Erythroblast (primary cell): ENCODE data around the gene CEMIP.

ENCODE experiments used
- DNase-seq, 2 experiments: peaks; one replicate each; lab custom pipeline; 2025; lab: John Stamatoyannopoulos, UW
- GATA1 ChIP-seq: IDR thresholded peaks from 2 replicates; pipeline ENCODE4 v1.6.1; 2011; ENCODE audit warnings: low read depth, mild to moderate bottlenecking, control low read depth, low read length, moderate library complexity
- POLR2A ChIP-seq: IDR thresholded peaks from 2 replicates; pipeline ENCODE4 v1.6.1; 2011; ENCODE audit warnings: mild to moderate bottlenecking, low read length

The CEMIP gene

DNA sequence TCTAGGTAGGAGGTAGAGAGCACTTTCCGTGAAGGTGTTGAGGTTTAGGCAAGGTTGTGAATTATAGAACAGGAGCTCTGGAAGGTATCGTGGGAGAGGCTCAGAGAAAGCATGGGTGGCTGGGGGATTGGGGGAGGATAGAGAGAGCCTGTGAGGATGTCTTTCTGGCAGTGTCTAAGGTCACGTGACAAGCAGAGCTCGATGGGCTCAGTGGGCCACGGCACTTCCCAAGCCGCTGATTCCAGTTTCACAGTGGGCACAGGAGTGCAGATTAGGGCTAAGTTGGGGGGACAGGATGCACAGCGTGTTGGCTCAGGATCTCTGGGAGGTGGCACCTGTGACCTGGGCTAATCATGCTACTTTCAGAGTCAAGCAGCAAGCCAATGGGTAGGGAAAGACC is 52.0 kb downstream of the CEMIP start:
- DNase-seq: no peak
- TF ChIP-seq POLR2A (no peak), GATA1 (no peak)

DNA sequence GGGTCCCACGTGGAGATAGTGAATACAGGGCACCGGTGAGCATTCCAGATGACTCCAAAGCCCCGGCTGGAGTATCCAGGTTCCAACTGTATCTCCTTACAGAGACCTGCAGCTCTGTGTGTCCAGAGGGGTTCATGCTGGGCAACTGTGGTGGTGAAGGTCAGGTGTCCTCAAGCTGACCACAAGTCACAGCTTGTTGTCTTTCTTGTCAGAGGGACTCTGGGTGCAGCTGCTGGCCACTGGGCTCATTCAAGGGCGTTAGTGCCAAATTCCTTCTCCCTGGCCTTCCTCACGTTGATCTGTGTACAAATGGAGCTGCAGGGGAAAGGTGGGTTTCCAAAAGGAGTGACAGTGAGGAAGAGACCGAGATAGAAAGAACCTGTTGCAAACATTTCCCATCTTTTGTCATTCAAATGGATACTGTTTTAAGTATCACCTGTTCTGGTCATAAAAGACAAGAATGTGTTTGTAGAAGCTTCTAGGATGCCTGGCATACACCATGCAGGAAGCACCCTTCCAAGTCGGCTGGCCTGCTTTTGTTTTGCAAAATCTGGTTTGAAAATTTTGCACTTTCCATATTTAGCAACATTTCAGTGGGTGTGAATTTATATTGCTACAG is 52.5 kb downstream of the CEMIP start:
- no peak for DNase-seq
- TF ChIP-seq GATA1 (no peak), POLR2A (no peak)

DNA sequence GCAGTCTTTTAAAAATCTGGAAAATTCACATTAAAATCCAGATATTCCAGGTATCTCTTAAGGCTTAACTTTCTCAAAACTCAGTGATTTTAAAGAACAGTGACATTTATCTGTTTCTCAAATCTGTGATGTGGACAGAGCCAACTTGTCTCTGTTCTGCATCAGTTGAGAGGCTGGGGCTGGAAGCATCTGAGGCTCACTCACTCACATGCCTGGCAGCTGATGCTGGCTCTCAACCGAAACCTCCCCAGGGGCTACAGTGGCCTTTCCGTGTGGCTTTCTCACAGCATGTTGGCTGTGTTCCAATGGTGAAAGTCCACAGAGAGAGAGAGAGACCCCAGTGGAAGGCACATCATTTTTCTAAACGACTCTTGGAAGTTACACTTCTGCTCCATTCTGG is 53.5 kb downstream of the CEMIP start:
- no peak for DNase-seq
- TF ChIP-seq POLR2A (no peak), GATA1 (no peak)

DNA sequence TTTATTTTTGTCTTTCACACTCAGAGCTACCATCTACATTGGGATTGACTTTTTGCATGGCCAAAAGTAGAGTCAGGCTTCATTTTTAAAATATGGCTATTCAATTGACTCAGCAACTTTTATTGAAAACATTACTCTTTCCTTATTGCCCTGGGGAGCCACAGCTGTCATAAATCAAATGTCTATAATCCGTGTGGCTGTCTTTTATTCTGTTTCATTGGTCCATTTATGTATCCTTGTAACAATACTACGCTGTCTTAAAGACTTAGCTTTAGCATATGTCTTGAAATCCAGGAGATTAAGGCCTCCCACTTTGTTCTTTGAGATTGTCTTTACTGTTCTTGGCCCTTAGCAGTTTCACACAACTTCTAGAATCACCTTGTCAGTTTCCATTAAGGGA is 55.2 kb downstream of the CEMIP start:
- no peak for TF ChIP-seq POLR2A
- TF ChIP-seq GATA1: no peak
- DNase-seq: no peak

GRCh38 chr15:80834906-80835305 is 55.7 kb downstream of the CEMIP start:
- DNase-seq: no peak
- TF ChIP-seq GATA1 (no peak), POLR2A (no peak)

- DNase-seq: no peak
- no peak for TF ChIP-seq POLR2A
- TF ChIP-seq GATA1: no peak
Measured at GRCh38 chr15:80835336-80835735, 56.2 kb downstream of the CEMIP start.

DNA sequence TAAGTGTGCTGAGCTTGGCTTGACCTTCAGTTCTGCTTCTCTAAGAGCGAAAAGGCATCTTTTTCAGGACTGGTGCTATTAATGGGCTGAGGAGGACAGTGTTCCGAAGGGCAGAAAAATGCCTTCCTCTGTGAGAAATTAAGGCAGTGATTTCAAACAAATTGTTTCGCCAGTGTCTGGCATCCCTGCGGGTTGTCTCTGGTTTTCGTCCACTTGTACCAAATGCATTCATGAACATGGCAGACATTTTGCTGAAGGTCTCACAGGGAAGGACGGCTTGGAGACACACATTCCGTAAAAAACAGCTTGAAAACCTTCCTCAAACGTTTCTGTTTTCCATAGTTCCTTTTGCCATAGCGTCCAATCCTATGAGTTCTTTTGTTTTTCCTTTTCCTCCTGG is 57.1 kb downstream of the CEMIP start:
- TF ChIP-seq POLR2A: no peak
- no peak for TF ChIP-seq GATA1
- DNase-seq: no peak

DNA sequence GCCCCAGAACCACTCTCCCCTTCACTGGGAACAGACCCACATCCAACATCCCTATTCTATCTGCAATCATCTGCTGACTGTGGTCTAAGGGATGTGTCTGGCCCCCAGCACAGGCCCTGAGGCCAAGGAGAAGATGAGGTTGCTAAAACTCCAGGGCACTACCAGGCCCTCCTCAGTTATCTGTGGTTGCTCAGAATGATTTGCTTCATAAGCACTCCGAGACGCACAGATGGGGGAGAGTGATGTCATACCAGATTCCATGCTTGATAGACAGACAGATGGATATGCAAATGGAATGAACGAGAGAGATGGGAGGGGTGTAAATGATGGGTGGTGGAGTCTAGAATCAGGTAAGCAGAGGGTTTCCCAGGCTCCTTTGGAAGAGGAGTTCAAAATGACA is 57.8 kb downstream of the CEMIP start:
- no peak for TF ChIP-seq POLR2A
- TF ChIP-seq GATA1: no peak
- DNase-seq: no peak

DNA sequence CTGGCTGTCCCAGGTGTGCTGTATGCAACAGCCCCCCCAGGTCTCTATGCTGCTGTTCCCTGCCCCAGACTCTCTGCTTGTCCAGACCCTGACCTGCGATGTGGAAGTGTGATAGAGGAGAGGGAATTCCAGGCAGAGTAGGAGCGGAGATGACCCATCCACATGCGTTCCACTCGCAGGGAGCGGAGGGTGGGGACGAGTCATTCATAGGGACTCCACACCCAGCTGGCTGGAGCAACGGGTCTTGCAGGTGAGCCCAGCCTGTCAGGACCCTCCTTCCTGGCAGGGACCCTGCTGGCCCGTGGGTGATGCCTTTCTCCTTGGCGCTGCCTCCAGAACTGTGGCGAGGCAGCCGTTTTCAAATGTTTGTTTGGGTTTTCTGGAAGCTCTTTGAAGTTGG is 58.8 kb downstream of the CEMIP start:
- TF ChIP-seq POLR2A (no peak), GATA1 (no peak)

DNA sequence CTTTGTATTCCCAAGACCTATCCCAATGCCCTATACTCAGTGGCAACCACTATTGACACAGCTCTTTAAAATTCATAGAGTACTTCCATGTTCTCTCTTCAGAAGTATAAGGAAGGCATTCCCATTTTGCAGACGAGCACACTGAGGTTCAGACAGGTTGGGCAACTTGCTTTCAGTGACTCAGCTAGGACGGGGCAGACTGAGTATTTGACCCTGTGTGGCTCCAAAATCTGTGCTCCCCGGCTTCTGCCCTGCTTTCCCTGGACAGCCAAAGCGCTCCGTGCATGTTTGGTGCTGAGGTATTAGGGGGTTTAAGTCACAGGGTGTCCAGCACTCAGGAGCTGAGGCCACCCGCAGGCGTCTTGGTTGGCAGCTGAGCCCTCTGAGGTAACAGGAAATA is 59.5 kb downstream of the CEMIP start:
- DNase-seq: no peak
- TF ChIP-seq POLR2A (no peak), GATA1 (no peak)

More for the DNA sequence above, 58.8 kb downstream of the CEMIP start:
- no peak for DNase-seq

DNA sequence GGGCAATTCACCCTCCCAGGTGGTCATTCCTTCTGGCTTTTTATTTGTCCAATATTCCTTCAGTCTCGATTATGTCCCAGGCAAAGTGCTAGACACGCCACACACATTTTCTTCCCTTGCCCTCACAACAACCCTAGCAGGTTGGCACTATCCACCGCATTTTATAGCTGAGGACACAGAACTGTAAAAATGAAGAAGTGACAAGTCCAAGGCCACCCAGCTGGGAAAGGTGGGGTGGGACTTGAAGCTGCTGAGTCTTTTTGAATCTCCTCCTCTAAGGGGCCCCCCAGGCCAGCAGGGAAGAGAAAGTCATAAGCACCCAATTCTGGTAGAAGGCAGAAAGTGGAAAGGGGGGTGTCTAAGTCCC is 60.6 kb downstream of the CEMIP start:
- no peak for DNase-seq
- TF ChIP-seq POLR2A: no peak
- no peak for TF ChIP-seq GATA1

DNA sequence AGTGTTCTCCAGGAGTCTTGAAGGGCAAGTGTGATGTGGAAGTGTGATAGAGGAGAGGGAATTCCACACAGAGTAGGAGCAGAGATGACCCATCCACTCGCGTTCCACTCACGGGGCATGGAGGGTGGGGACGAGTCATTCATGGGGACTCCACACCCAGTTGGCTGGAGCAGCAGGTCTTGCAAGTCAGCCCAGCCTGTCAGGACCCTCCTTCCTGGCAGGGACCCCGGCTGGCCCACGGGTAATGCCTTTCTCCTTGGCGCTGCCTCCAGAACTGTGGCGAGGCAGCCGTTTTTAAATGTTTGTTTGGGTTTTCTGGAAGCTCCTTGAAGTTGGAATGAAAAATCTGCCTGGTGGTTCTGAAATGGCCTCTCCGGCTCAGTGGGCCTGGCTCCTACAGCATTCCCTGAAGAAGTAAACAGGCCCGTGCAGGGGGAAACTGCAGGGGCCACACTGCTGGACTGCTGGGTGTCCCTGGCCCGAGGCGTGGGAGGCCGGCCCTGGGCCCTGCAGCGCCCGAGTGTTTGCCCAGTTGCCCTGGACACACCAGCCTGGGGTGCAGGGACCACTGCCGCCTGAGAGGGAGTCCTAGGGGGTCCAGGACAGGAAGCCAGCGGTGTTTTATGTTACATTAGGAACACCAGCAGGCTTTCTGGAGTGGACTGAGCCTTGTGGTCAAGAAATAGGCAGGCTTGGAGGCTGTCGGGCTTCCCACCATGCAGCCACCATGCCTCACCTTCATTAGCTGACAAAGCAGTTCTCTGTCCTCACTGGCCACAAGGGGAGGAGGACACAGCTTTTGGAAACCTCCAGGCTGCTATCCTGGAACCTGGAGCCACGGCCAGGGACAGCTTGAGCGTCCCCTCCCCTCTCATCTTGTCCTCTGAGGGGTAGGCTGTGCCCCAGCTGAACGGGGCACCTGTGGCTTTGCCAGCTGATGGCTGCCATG is 61.3 kb downstream of the CEMIP start:
- no peak for DNase-seq
- TF ChIP-seq GATA1 (no peak), POLR2A (no peak)

DNA sequence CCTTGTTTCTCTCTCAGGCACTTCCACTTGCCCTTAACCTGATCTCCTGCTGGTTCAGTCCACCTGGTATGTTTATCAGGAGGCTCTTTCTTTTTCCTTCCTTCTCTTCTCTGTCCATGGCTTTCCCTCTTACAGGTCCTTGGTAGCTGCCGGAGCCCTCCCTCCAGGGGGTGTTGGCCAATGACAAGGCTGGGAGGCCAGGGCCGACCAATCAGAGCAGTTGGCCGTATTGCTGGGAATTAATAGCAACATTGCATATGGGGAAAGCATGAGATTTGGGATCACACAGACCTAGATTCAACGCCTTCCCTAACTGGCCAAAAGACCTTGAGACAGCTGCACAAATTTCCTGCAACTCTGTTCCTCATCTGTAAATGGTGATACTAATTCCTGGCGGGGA is 62.4 kb downstream of the CEMIP start:
- no peak for TF ChIP-seq POLR2A
- no peak for TF ChIP-seq GATA1
- no peak for DNase-seq

- DNase-seq: no peak
- TF ChIP-seq GATA1: no peak
- TF ChIP-seq POLR2A: no peak
Measured at GRCh38 chr15:80844011-80844732, 65.0 kb downstream of the CEMIP start.
